Chondrocyte (in vitro differentiated cells): ENCODE data around the gene MFF. TPM values are rescaled to one million over a fixed set of nuclear protein-coding genes. Genes with fewer than 3 reads are reported as not detected.
A peak's percentile ranks its signal among the peaks of the same experiment; 100 is the strongest.

Experiments
- DNase-seq: peaks from one replicate; pipeline ENCODE4 v3.0.0; 2021; ENCODE audit warnings: mixed read lengths, low spot score
- H3K27ac Mint-ChIP-seq: one replicate; pipeline ENCODE4 v1.8.0; 2021; ENCODE audit warnings: mild to moderate bottlenecking, moderate library complexity, mixed read lengths; ENCODE audit not compliant: unreplicated experiment
- H3K27me3 Mint-ChIP-seq: 2 replicates; pipeline ENCODE4 v1.8.0; 2021; ENCODE audit warnings: low read depth, mixed read lengths
- H3K36me3 Mint-ChIP-seq: 2 replicates; pipeline ENCODE4 v1.8.0; 2021; ENCODE audit warnings: low read depth, mixed read lengths
- H3K4me1 Mint-ChIP-seq: 2 replicates; pipeline ENCODE4 v1.8.0; 2021; ENCODE audit warnings: low read depth, mild to moderate bottlenecking, mixed read lengths
- H3K4me3 Mint-ChIP-seq: one replicate; pipeline ENCODE4 v1.8.0; 2021; ENCODE audit warnings: mild to moderate bottlenecking, moderate library complexity, mixed read lengths; ENCODE audit not compliant: unreplicated experiment
- H3K9me3 Mint-ChIP-seq: 2 replicates; pipeline ENCODE4 v1.8.0; 2021; ENCODE audit warnings: low read depth, mixed read lengths
- CTCF ChIP-seq: fragments of 200-600 bp; sonication (generic); IDR thresholded peaks from 2 replicates; pipeline ENCODE4 v1.5.0; 2021; ENCODE audit warnings: antibody characterized with exemption, mild to moderate bottlenecking, moderate library complexity
- total RNA-seq: library from RNA; stranded (reverse); gene quantifications from 3 replicates; pipeline ENCODE4 v1.2.1, GENCODE V29; 2021

MFF gene
- total RNA-seq, 1 donor from 2014 or later, result 66.8 TPM

- TF ChIP-seq CTCF, result no peak
- H3K9me3 Mint-ChIP-seq, result peaks cover 5% of the 10 kb centered on the region
- H3K27me3 Mint-ChIP-seq, result no peaks in the 10 kb centered on the region
- peaks cover 35% of the 10 kb centered on the region for H3K4me1 Mint-ChIP-seq
- no peak for DNase-seq
- peak overlapping the region; percentile 28 for H3K4me3 Mint-ChIP-seq
- peaks cover 7% of the 10 kb centered on the region for H3K36me3 Mint-ChIP-seq
- H3K27ac Mint-ChIP-seq, result no peak overlapping the region
Observed at GRCh38 chr2:227326783-227327182, 1.7 kb downstream of the MFF start.

GRCh38 chr2:227335713-227336112, 10.7 kb downstream of the MFF start:
- no peak for TF ChIP-seq CTCF
- no peak for DNase-seq

DNA sequence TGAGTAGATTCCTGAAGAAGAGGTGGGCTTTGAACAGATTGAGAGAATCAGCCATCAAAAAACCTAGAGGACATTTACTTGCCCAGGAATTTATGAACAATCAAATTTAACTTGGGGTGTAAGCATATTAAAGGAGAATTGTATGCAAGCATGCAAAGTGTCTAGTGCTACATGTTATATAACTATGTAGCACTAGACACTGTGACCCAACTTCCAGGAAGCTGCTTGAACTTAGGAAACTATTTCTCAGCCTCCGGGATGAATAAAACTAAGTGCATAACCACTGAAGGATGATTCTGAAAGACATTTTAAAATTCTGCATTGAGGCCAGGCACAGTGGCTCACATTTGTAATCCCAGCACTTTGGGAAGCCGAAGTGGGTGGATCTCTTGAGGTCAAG, 12.4 kb downstream of the MFF start:
- no peak overlapping the region for H3K4me3 Mint-ChIP-seq
- H3K36me3 Mint-ChIP-seq, result peaks cover 21% of the 10 kb centered on the region
- H3K9me3 Mint-ChIP-seq, result no peaks in the 10 kb centered on the region
- no peak overlapping the region for H3K27ac Mint-ChIP-seq
- DNase-seq, result no peak
- no peak for TF ChIP-seq CTCF
- no peaks in the 10 kb centered on the region for H3K4me1 Mint-ChIP-seq
- H3K27me3 Mint-ChIP-seq, result no peaks in the 10 kb centered on the region

More at GRCh38 chr2:227335713-227336112, 10.7 kb downstream of the MFF start:
- H3K27me3 Mint-ChIP-seq, result no peaks in the 10 kb centered on the region
- no peaks in the 10 kb centered on the region for H3K9me3 Mint-ChIP-seq
- H3K4me1 Mint-ChIP-seq, result no peaks in the 10 kb centered on the region
- no peak overlapping the region for H3K27ac Mint-ChIP-seq
- peaks cover 28% of the 10 kb centered on the region for H3K36me3 Mint-ChIP-seq
- no peak overlapping the region for H3K4me3 Mint-ChIP-seq

GRCh38 chr2:227339098-227339599, 14.1 kb downstream of the MFF start:
- no peak for TF ChIP-seq CTCF
- Mint-ChIP-seq H3K4me3 (no peak overlapping the region), H3K27me3 (no peaks in the 10 kb centered on the region), H3K9me3 (no peaks in the 10 kb centered on the region), H3K27ac (peak overlapping the region; percentile 51), H3K4me1 (no peaks in the 10 kb centered on the region), H3K36me3 (peaks cover 18% of the 10 kb centered on the region)
- no peak for DNase-seq

- TF ChIP-seq CTCF, result no peak
- H3K9me3 Mint-ChIP-seq, result no peaks in the 10 kb centered on the region
- no peaks in the 10 kb centered on the region for H3K27me3 Mint-ChIP-seq
Observed at GRCh38 chr2:227340106-227340505, 15.1 kb downstream of the MFF start.

More at GRCh38 chr2:227340106-227340505, 15.1 kb downstream of the MFF start:
- Mint-ChIP-seq H3K36me3 (peaks cover 13% of the 10 kb centered on the region), H3K4me3 (no peak overlapping the region), H3K4me1 (no peaks in the 10 kb centered on the region), H3K27ac (no peak overlapping the region)
- no peak for DNase-seq
